Measurements from ENCODE around the gene CDC42SE2.

DNA sequence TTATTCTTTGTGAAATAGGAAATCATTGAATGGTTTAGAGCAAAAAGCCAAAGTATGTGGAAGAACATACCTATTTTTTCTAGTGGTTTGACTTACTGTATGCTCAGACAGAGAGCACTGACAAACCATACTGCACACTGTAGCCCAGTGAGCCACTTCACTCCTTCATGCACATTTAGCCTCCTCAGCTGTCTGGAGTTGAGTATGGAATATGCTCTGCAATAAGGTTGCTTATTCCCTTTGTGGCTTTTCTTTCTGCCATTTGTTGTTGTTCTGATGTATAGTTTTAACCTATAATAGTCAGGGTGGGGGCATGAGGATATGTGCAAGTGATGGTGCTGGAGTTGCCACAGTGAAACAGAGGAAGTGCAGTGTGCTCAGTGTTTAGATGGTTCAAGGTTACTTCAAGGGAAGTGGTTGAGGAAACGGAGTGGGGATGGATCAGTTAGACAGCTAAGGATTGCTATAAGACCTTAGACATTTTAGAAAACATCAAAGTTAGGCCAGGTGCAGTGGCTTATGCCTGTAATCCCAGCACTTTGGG is 100.7 kb downstream of the CDC42SE2 start:
- TF ChIP-seq, protein P1, sequence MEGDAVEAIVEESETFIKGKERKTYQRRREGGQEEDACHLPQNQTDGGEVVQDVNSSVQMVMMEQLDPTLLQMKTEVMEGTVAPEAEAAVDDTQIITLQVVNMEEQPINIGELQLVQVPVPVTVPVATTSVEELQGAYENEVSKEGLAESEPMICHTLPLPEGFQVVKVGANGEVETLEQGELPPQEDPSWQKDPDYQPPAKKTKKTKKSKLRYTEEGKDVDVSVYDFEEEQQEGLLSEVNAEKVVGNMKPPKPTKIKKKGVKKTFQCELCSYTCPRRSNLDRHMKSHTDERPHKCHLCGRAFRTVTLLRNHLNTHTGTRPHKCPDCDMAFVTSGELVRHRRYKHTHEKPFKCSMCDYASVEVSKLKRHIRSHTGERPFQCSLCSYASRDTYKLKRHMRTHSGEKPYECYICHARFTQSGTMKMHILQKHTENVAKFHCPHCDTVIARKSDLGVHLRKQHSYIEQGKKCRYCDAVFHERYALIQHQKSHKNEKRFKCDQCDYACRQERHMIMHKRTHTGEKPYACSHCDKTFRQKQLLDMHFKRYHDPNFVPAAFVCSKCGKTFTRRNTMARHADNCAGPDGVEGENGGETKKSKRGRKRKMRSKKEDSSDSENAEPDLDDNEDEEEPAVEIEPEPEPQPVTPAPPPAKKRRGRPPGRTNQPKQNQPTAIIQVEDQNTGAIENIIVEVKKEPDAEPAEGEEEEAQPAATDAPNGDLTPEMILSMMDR (IDR thresholded peaks at IDR 0.05; ENCODE audit: insufficient read depth, low read length) = no peak
- TF ChIP-seq POLR2AphosphoS5 (IDR thresholded peaks at IDR 0.05; ENCODE audit: low read depth) = no peak
- TF ChIP-seq GABPA (IDR thresholded peaks at IDR 0.05; ENCODE audit: low read depth) = no peak
- TF ChIP-seq, protein P2, sequence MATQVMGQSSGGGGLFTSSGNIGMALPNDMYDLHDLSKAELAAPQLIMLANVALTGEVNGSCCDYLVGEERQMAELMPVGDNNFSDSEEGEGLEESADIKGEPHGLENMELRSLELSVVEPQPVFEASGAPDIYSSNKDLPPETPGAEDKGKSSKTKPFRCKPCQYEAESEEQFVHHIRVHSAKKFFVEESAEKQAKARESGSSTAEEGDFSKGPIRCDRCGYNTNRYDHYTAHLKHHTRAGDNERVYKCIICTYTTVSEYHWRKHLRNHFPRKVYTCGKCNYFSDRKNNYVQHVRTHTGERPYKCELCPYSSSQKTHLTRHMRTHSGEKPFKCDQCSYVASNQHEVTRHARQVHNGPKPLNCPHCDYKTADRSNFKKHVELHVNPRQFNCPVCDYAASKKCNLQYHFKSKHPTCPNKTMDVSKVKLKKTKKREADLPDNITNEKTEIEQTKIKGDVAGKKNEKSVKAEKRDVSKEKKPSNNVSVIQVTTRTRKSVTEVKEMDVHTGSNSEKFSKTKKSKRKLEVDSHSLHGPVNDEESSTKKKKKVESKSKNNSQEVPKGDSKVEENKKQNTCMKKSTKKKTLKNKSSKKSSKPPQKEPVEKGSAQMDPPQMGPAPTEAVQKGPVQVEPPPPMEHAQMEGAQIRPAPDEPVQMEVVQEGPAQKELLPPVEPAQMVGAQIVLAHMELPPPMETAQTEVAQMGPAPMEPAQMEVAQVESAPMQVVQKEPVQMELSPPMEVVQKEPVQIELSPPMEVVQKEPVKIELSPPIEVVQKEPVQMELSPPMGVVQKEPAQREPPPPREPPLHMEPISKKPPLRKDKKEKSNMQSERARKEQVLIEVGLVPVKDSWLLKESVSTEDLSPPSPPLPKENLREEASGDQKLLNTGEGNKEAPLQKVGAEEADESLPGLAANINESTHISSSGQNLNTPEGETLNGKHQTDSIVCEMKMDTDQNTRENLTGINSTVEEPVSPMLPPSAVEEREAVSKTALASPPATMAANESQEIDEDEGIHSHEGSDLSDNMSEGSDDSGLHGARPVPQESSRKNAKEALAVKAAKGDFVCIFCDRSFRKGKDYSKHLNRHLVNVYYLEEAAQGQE (IDR thresholded peaks at IDR 0.05; ENCODE audit: insufficient replicate concordance, low read depth) = no peak
